GM12873 (cell line): Measurements from ENCODE around the gene TTLL9.

Experiments
- CTCF ChIP-seq: IDR thresholded peaks from 2 replicates; pipeline ENCODE4 v1.5.1; 2012; ENCODE audit warnings: low read depth, mild to moderate bottlenecking, moderate library complexity, low read length, control low read depth; ENCODE audit not compliant: insufficient read depth; ENCODE audit errors: missing control alignments

TTLL9 gene

GRCh38 chr20:31974951-31975487 lies 104.6 kb downstream of the TTLL9 start:
- TF ChIP-seq CTCF, result no peak

GRCh38 chr20:31975874-31976273 lies 105.4 kb downstream of the TTLL9 start:
- no peak for TF ChIP-seq CTCF

GRCh38 chr20:31977080-31977479 lies 106.6 kb downstream of the TTLL9 start:
- no peak for TF ChIP-seq CTCF

GRCh38 chr20:31979713-31980426 lies 109.4 kb downstream of the TTLL9 start:
- no peak for TF ChIP-seq CTCF

- TF ChIP-seq CTCF, result no peak
Measured at GRCh38 chr20:31981784-31982183, 111.3 kb downstream of the TTLL9 start.

GRCh38 chr20:31984981-31985471 lies 114.6 kb downstream of the TTLL9 start:
- no peak for TF ChIP-seq CTCF

GRCh38 chr20:31987744-31988143 lies 117.3 kb downstream of the TTLL9 start:
- TF ChIP-seq CTCF, result no peak
